ENCODE measurements around the gene SBNO2.
"Not testable (repeated sequence)": the region's sequence is repeated elsewhere in the genome, so short reads cannot be mapped to it uniquely, and the experiment has no call there.

SBNO2 gene

GRCh38 chr19:1134431-1134830 is 39.6 kb downstream of the SBNO2 start:
- no peak for DNase-seq

- peak; percentile 91 for DNase-seq
These were observed 40.6 kb downstream of the SBNO2 start for GRCh38 chr19:1133471-1133929.

- DNase-seq: peak; percentile 39
These were observed 41.3 kb downstream of the SBNO2 start for GRCh38 chr19:1132552-1133383.

GRCh38 chr19:1131718-1132551 is 42.1 kb downstream of the SBNO2 start:
- peak; percentile 94 for DNase-seq

- peak; percentile 56 for DNase-seq
These were observed 43.0 kb downstream of the SBNO2 start for GRCh38 chr19:1130771-1131717.

GRCh38 chr19:1129535-1129934 is 44.5 kb downstream of the SBNO2 start:
- DNase-seq: no peak

- not testable (repeated sequence) for DNase-seq
These were observed 45.0 kb downstream of the SBNO2 start for GRCh38 chr19:1129084-1129483.

DNA sequence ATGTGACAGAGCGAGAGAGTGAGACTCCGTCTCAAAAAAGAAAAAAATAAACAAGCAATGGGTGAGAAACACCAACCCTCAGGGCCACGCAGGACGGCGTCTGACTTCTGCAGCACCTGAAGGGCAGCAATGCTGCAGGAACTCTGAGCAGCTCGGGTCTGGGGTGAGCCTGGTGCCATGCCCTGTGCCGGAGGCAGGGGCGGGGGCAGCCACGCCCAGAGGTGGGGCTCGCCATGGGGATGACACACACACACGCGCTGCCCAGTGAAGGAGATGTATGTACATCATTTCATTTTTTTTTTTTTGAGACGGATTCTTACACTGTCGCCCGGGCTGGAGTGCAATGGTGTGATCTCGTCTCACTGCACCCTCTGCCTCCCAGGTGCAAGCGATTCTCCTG is 46.0 kb downstream of the SBNO2 start:
- no peak for DNase-seq

GRCh38 chr19:1126984-1127760 is 46.9 kb downstream of the SBNO2 start:
- no peak for DNase-seq

- no peak for DNase-seq
These were observed 48.2 kb downstream of the SBNO2 start for GRCh38 chr19:1125601-1126467.

- no peak for DNase-seq
These were observed 50.0 kb downstream of the SBNO2 start for GRCh38 chr19:1123885-1124677.

DNA sequence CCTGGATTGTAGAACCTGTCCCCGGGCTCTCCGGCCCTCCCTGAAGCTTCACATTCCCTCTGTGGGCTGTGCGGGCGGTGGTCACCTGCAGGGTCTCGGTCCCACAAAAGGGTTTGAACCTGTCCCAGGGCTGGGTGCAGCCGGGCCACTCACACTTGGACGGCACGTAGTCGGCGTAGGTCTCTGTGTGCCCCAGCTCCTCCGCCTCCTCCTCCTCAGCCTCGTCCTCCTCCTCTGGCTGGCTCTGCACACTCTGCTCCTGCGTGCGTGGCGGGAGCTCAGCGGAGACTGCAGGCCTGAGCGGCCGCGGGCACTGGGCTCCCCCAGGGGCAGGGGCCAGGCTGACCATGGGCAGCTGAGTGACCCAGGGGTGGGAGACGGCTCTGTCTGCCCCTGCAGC is 50.7 kb downstream of the SBNO2 start:
- DNase-seq: no peak

DNA sequence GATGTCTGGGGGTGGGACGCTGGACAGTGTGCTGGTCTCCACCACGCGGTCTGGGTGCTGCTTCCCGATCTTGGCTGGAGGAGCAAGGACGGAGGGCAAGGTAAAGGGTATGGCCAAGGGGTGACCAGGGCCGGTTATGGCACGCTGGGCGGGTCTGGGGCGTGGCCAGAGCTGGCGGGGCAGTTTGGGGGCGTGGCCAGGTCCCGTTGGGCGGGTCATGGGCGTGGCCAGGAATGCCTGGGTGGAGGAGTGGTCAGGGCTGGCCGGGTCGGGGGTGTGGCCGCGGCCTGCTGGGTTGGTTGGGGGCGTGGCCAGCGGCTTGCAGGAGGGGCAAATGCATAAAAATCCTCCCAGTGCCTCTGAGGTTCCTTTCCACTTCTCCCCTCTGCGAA is 51.1 kb downstream of the SBNO2 start:
- DNase-seq: peak; percentile 74

GRCh38 chr19:1122021-1122971 is 51.8 kb downstream of the SBNO2 start:
- DNase-seq: no peak

- DNase-seq: no peak
These were observed 52.7 kb downstream of the SBNO2 start for GRCh38 chr19:1121395-1121794.

- DNase-seq: no peak
These were observed 54.4 kb downstream of the SBNO2 start for GRCh38 chr19:1119475-1120217.

GRCh38 chr19:1118999-1119398 is 55.1 kb downstream of the SBNO2 start:
- no peak for DNase-seq

DNA sequence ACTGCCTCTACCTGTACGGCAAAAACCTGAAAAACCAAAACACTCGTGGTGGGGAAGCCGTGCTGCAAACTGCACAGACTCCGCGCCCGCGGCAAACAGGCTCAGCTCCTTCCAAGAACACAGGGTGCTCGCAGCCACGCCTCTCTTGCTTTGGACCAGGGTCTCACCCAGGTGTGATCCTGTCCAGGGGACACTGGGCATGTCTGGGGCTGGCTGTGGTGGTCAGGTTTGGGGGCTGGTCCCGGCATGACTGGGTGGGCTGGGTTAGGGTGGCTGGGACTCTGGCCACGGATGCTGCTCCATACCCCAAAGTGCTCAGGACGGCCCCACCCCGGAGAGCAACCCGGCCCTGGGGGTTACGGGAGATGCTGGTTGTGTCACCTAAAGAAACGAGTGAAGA is 56.4 kb downstream of the SBNO2 start:
- no peak for DNase-seq

All from stimulated activated CD4-positive, alpha-beta T cell treated with anti-CD3 and anti-CD28 coated beads, Interleukin-1b, Interleukin-23, amount 100 ng/mL, for 48 hours (primary cell).